HK-2 (cell line): ENCODE measurements around the gene ABCF2.

Experiments used
- DNase-seq: peaks from one replicate; pipeline ENCODE4 v3.0.0-alpha.2; 2018; ENCODE audit not compliant: unreplicated experiment

The ABCF2 gene

GRCh38 chr7:151225948-151226510 is 976 bp downstream of the ABCF2 start:
- no peak for DNase-seq

- DNase-seq: no peak
These were observed 3.3 kb downstream of the ABCF2 start for GRCh38 chr7:151223728-151224127.

DNA sequence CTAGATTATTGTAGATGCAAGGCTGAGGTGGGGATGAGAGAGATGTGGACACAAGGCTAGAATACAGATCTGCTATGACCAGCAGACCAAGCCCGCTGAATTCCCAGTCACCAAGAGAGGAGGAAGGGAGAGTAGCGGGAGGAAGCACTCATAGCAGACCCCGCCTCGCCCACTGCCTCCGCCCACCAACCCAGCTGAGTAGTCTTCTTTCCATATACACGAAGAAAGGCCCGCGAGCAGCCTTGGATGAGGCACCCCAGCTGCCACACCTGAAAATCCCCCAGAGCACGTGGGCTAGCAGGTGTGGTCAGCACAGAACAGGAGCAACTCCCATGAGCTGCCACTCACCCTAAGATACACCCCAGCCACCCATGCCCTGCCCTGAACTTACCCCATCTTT is 8.8 kb downstream of the ABCF2 start:
- DNase-seq: no peak

GRCh38 chr7:151215396-151215795 is 11.6 kb downstream of the ABCF2 start:
- DNase-seq: no peak

GRCh38 chr7:151213826-151214225 is 13.2 kb downstream of the ABCF2 start:
- no peak for DNase-seq

- no peak for DNase-seq
These were observed 14.4 kb downstream of the ABCF2 start for GRCh38 chr7:151212626-151213025.

DNA sequence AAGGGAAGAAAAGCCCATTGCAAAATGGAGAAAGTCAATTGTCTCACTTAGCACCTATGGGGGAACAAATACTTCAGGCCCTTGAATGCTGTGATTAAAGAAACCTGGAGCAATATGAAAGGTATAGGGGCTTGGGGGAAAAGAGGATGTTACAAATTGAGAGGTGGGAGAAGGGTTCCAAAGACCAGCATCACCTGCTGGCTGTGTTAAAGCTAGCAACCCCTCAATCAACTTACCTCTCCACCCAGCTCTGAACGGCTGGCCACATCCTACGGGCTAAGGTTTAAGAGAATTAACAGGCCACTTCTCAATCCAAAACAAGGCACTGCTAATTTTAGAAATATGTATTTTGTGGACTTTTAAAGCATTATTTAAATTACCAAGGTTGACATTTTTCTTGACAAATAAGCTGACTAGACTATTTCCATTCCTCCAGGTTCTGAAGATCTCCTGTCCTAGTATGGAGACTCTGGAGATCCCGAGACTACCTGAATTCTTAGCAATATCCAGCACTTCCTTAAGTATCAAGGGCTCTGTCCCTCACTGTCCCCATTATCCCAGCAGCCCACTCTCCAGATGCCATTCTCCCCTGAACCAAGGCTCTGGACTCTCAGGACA is 15.7 kb downstream of the ABCF2 start:
- no peak for DNase-seq

- no peak for DNase-seq
These were observed 16.7 kb downstream of the ABCF2 start, which contains the start of gene H2BK1 for GRCh38 chr7:151210087-151210854. Gene H2BK1 (minus strand): TSS chr7:151210488. CDS start chr7:151210318, 170 bp downstream.

DNA sequence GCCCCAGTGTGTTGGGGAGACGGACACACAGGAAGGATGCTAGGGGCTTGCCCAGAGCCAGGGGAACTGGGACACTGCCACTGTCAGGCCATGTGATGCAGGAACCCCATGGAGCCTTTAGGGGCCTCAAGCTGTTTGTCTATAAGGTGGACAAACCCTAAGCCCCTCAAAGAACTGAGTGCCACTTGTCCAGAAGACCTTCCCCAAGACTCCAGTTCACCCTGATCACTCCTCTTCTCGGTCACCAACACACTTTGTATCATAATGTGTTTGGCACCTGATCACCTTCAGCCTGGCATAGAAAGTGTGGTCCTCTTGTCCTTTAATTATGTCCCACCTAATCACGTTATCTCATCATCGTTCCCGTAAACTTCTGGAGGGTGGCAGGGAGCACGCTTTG is 17.4 kb downstream of the ABCF2 start:
- no peak for DNase-seq

DNA sequence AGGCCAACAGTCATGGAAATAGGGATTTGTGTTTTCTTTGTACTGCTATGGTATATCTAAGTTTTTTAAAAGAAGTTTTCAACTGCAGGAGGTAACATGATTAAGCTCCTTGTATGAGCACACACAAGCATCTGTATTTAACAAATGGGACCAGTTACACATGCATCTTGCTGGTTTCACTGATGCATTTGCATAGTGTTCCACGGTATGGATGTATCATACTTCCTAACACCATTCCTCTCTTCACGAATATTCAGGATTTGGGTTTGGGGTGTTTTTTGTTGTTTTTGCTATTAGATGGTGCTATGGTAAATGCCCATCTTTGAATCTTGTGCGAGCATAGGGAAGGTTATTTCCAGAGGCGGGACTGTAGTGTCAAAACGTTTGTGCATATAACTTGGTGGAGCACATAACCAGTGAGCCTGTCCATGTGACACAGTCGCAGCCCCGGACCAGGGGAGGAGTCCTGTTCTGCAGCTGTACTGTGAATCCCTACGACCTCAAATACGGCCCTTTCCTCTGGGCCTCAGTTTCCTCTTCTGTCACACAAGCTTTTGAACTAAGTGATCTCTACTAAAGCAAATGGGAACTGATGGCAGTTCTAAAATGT is 18.6 kb downstream of the ABCF2 start:
- no peak for DNase-seq

DNA sequence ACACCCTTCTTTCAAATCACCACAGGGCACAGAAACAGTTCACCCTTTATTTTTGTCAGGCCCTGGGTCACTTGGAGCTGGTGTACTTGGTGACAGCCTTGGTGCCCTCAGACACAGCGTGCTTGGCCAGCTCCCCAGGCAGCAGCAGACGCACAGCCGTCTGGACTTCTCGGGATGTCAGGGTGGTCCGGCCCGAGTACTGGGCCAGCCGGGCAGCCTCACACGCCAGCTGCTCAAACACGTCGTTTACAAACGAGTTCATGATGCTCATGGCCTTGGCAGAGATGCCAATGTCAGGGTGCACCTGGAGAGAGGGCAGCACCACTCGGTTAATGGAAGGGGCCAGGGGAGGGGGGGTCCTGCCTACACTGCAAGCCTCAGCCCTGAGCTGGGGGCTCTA is 19.2 kb downstream of the ABCF2 start:
- DNase-seq: no peak

DNA sequence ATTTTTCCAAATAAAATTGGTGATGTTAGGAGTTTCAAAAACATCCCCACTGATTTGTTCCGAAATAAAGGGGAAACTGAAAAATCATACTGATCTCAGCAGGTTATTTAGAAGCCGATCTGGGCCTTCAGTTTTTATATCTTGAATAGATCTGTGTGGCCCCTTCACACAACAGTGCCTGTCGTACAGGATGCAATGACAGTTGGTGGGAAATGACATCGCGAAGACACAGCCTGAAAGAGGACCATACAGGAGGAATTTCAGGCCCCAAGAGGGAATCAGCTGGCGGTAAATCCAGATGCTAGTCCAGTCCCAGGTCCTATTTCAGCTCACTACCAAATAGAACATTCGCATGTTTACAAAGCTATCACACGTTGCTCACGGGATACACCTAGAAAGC is 19.7 kb downstream of the ABCF2 start:
- DNase-seq: no peak

DNA sequence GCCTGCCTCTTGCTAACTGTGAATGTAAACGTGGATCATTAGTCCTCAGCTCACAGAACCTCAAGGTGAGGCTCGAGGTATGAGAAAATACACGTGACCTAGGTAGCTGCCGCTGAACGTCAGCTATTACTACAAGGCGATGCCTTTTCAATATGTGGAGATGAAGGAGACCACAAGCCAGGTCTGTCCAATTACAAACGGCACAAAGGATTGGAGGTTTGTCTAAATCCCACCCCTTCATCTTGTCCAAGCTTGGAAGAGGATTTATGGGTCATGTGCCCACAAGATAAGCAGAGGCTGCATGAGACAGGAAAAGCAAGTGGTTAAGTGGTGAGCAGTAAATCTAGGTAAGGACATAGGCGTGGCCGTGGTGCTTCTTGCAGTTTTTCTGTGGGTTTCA is 20.1 kb downstream of the ABCF2 start:
- DNase-seq: no peak

GRCh38 chr7:151205730-151206129 is 21.3 kb downstream of the ABCF2 start:
- DNase-seq: no peak

GRCh38 chr7:151204383-151205032 is 22.5 kb downstream of the ABCF2 start:
- DNase-seq: no peak

GRCh38 chr7:151202836-151203235 is 24.2 kb downstream of the ABCF2 start:
- no peak for DNase-seq

GRCh38 chr7:151201751-151202150 is 25.3 kb downstream of the ABCF2 start:
- DNase-seq: no peak

DNA sequence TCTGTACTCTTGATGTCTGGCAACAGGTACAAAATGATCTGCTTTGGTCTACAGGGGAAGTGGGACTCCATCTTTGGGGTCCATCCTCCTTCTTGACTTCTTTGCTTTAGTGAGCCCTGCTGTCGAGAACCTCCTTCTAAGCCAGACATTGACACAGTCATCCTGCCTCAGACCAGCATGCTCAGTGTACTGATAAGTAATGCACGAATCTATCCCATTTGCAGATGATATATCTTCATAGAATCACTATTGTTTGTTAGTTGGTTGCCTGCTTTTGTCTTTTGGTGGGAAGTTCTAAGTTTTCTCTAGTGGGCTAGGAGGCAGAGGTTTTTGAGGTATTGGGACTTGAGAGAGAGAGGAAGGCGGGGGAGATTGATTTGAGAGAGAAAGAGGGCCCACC is 25.7 kb downstream of the ABCF2 start:
- DNase-seq: no peak

DNA sequence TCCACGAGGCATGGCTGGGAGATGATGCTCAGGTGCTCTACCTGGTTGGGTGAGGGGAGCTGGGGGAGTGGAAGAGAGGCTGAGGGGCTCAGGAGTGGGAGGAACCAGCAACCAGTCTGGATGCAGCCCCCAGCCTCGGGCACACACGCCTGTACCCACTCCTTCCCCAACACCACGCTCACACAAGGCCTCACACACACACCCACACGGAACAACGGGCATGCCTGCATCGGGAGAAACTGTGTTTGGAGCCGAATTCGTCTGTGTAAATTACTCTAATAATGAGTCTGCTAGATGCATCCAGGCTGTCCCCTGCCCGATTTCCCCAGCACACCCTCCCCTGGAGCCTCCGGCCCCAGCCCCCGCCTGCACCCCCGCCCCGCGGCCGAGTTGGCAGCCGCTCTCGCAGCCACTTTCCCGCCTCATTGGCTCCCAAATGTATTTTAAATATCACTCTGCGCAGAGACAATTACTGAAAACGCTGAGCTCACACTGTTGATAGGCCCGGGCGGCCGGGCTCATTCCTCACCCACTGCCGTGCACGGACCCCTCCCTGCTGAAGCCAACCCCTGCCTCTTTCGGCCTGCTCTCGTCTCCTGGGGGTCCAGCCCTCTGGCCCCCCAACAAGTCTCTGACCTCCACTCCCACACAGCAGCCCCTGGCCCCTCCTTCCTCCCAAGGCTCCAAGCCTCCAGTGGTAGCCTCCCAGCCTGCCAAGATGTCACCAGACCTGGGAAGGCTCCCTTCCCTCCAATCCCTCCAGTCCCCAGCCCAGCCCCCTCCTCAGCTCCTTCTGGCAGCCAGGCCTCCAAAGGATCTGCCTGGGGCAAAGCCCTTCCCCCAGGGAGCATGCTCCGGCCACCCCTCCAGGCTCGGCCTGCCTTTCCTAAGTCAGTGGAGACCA is 27.8 kb downstream of the ABCF2 start:
- no peak for DNase-seq

GRCh38 chr7:151197932-151198331 is 29.1 kb downstream of the ABCF2 start:
- DNase-seq: no peak
